Peyer's patch (tissue), 4 donors: Measurements from ENCODE around the gene GOLGA7B. TPM values are rescaled to one million over a fixed set of nuclear protein-coding genes. Genes with fewer than 3 reads are reported as not detected.

Experiments
- DNase-seq, 3 donors: peaks; one replicate each; pipeline ENCODE4 v3.0.0-alpha.2; 2017 to 2019
- H3K27ac ChIP-seq, 4 donors: fragments of 200-600 bp; sonication (generic); one replicate each; pipeline ENCODE4 v1.5.1; 2016 to 2019
- H3K27me3 ChIP-seq, 2 donors: fragments of 200-600 bp; sonication (generic); one replicate each; pipeline ENCODE4 v1.5.1; 2019
- H3K36me3 ChIP-seq, 3 donors: fragments of 200-600 bp; sonication (generic); one replicate each; pipeline ENCODE4 v1.5.1; 2016 to 2019
- H3K4me1 ChIP-seq, 4 donors: fragments of 200-600 bp; sonication (generic); one replicate each; pipeline ENCODE4 v1.5.1; 2016 to 2019
- H3K4me3 ChIP-seq, 4 donors: fragments of 200-600 bp; sonication (generic); 1 replicate in 3 of 4; 2 replicates in 1 of 4; pipeline ENCODE4 v1.5.1; 2016 to 2019; ENCODE audit warnings: mild to moderate bottlenecking in 1 of 4
- H3K9me3 ChIP-seq, 4 donors: fragments of 200-600 bp; sonication (generic); one replicate each; pipeline ENCODE4 v1.5.1; 2016 to 2019; ENCODE audit warnings: mild to moderate bottlenecking in 1 of 4
- POLR2A ChIP-seq, 2 donors: fragments of 450-650 bp; IDR thresholded peaks; one replicate each; pipeline ENCODE4 v1.5.1; 2017; ENCODE audit warnings: antibody characterized with exemption in 2 of 2, mild to moderate bottlenecking in 2 of 2, moderate library complexity in 2 of 2
- total RNA-seq, 4 donors: library from RNA; depleted of rRNA; stranded (reverse); fragments of >200 nt; gene quantifications; one replicate each; pipeline ENCODE4 v1.1.0, GENCODE V29; 2016
- TF ChIP-seq, protein P1 (sequence below), 6 experiments: fragments of 450-650 bp in 4 of 6; fragments of 200-600 bp in 2 of 6; sonication (generic) in 1 of 6; IDR thresholded peaks; one replicate each; pipeline ENCODE4 v1.5.1; 2017 to 2019; ENCODE audit warnings: antibody characterized with exemption in 6 of 6, mild to moderate bottlenecking in 3 of 6, moderate library complexity in 1 of 6

Gene GOLGA7B
- under 1 TPM; 0.27 to 0.88 (median 0.79) TPM for total RNA-seq

DNA sequence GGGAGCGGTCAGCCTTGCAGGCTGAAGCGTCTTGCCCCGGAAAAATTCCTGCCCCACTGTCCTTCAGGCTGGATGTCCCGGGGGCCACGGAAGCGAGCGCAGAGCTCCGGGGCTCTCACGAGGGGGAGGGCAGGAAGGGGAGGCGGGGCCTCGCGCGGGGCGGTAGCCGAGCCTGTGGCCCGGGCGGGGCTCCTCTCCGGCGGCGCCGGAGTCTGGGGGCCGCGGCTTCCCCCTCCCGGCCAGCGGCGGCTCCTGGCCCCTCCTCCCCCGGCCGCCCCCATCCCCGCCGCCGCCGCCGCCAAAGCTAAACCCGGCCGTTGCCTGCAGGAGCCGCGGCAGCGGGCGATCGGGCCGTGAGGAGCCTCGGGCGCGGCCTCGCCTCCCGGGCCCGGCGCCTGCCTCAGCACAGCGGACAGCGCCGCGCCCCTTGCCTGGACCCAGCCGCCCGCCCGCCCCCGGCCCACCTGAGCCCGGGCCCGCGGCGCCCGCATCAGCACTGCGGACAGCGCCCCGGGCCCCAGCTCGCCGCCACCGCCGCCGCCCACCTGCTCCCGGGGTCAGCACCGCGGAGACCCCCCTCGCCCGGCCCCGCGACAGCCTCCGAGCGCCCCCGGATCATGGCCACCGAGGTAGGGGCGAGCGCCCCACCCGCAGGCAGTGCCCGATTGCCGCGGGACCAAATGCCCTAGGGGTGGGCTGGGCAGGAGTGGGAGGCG is at the start of gene GOLGA7B:
Gene GOLGA7B, plus strand, starts transcription at position 157 of the 716 bp plus-strand sequence. Its CDS starts 461 bp downstream, at position 618.
- TF ChIP-seq POLR2A (IDR thresholded peaks at IDR 0.05): no peak
- TF ChIP-seq, protein P1, sequence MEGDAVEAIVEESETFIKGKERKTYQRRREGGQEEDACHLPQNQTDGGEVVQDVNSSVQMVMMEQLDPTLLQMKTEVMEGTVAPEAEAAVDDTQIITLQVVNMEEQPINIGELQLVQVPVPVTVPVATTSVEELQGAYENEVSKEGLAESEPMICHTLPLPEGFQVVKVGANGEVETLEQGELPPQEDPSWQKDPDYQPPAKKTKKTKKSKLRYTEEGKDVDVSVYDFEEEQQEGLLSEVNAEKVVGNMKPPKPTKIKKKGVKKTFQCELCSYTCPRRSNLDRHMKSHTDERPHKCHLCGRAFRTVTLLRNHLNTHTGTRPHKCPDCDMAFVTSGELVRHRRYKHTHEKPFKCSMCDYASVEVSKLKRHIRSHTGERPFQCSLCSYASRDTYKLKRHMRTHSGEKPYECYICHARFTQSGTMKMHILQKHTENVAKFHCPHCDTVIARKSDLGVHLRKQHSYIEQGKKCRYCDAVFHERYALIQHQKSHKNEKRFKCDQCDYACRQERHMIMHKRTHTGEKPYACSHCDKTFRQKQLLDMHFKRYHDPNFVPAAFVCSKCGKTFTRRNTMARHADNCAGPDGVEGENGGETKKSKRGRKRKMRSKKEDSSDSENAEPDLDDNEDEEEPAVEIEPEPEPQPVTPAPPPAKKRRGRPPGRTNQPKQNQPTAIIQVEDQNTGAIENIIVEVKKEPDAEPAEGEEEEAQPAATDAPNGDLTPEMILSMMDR (IDR thresholded peaks at IDR 0.05): no peak
- peak; percentile 44 to 75 (median 72) for DNase-seq
- Histone ChIP-seq H3K27ac (peak within 1 kb of the TSS in 3 of 4 donors; percentile 31 to 42 (median 42)), H3K4me1 (peaks cover 0 to 10% (median 4%) of the 10 kb centered on the region in 4 donors), H3K36me3 (no peaks in the 10 kb centered on the region), H3K9me3 (no peaks in the 10 kb centered on the region), H3K4me3 (peak within 1 kb of the TSS; percentile 63 to 80 (median 72)), H3K27me3 (no peaks in the 10 kb centered on the region)

DNA sequence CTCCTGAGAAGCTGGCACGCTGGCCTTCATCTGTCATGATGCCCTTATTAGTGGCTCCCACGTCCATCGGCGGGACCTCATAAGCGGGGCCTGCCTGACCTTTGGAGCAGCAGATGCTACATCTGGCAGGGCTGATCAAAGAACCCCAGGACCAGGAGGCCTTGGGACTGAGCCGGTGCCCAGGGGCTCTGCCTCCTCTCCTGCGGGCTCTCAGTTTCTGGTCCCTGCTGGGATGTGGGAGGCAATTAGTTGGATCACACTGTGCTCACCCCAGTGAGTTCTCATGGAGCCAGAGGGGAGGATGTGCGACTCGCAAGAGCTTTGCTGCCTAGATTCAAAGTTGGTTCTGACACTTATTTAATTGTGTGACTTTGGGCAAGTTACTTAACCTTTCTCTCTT is 49.2 kb upstream of the GOLGA7B start:
- Histone ChIP-seq H3K9me3 (peaks cover 0 to 6% (median 3%) of the 10 kb centered on the region in 4 donors), H3K27me3 (no peaks in the 10 kb centered on the region), H3K4me1 (no peaks in the 10 kb centered on the region), H3K36me3 (no peaks in the 10 kb centered on the region), H3K27ac (no peak overlapping the region), H3K4me3 (no peak overlapping the region)
- TF ChIP-seq POLR2A (IDR thresholded peaks at IDR 0.05): no peak
- TF ChIP-seq, protein P1 (IDR thresholded peaks at IDR 0.05): no peak
- no peak for DNase-seq

DNA sequence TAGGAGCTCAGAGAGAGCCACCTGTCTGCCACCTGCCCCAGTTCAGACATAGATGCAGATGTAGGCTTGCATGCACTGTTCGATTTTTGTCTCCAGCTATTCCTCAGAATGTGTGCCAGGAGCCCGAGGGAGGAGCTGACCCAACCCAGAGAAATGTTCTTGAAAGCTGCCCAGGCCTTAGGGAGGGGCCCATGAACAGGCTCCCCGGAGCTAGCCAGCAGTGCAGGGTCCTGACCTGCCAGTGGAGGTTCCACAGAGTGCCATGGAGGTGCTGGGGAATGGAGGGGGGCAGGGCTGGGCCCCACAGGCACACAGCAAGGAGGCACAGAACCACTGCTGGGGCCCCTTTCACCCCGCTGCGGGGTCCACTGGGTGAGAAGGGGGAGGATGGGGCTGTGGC is 48.2 kb upstream of the GOLGA7B start:
- TF ChIP-seq POLR2A (IDR thresholded peaks at IDR 0.05): no peak
- TF ChIP-seq, protein P1 (IDR thresholded peaks at IDR 0.05): no peak
- Histone ChIP-seq H3K4me1 (no peaks in the 10 kb centered on the region), H3K27me3 (no peaks in the 10 kb centered on the region), H3K36me3 (no peaks in the 10 kb centered on the region), H3K4me3 (no peak overlapping the region), H3K27ac (no peak overlapping the region), H3K9me3 (peaks cover 0 to 6% (median 3%) of the 10 kb centered on the region in 4 donors)
- DNase-seq: no peak

DNA sequence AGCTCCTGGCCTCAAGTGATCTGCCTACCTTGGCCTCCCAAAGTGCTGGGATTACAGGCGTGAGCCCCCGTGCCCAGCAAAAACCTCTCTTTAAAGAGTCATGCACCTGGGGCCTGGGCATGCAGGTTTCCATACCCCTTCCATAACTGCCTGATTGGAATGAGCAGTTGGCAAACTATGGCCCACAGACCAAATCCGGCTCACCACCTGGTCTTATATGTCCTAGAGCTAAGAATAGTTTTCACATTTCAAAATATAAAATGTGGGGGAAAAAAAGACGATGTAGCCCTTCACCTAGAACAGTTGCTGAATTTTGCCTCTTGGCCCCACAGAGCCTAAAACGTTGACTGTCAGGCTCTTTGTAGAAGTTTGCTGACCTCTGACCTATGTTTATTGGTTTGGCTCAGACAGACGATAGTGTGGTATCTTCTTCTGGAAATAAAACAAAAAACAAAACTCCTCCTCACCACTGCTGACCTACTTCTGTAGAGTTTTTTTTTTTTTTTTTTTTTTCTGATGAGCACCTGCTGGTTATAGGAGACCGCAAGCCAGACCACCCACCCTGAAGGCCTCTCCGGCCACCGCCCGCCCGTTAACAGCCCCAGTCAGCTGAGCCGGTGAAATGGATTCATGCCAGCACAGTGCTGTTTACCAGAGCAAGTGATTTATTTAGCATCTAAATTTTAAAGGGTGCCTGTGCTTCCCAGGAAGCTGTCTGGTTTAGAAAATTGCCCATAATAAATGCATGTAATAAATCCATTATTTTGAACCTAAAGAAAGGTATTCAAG is 44.4 kb upstream of the GOLGA7B start:
- no peaks in the 10 kb centered on the region for H3K36me3 ChIP-seq
- DNase-seq: no peak
- H3K27ac ChIP-seq: no peak overlapping the region
- H3K4me3 ChIP-seq: no peak overlapping the region
- no peaks in the 10 kb centered on the region for H3K4me1 ChIP-seq
- TF ChIP-seq, protein P1 (IDR thresholded peaks at IDR 0.05): no peak
- TF ChIP-seq POLR2A (IDR thresholded peaks at IDR 0.05): no peak
- H3K9me3 ChIP-seq: no peaks in the 10 kb centered on the region
- no peaks in the 10 kb centered on the region for H3K27me3 ChIP-seq

GRCh38 chr10:97805949-97806348 is 43.7 kb upstream of the GOLGA7B start:
- Histone ChIP-seq H3K4me3 (no peak overlapping the region), H3K27ac (no peak overlapping the region), H3K9me3 (no peaks in the 10 kb centered on the region), H3K27me3 (no peaks in the 10 kb centered on the region), H3K4me1 (no peaks in the 10 kb centered on the region), H3K36me3 (no peaks in the 10 kb centered on the region)
- DNase-seq: no peak
- TF ChIP-seq POLR2A (IDR thresholded peaks at IDR 0.05): no peak
- TF ChIP-seq, protein P1 (IDR thresholded peaks at IDR 0.05): no peak
